K562 (cell line): Measurements from ENCODE around the gene DPH1. TPM values are rescaled to one million over a fixed set of nuclear protein-coding genes. Genes with fewer than 3 reads are reported as not detected.

Experiments
- FOXK1 ChIP-seq: sonication (generic); formaldehyde crosslinking; IDR thresholded peaks from 2 replicates; pipeline ENCODE4 v1.8.0; 2022; ENCODE audit warnings: missing genetic modification reagents, mild to moderate bottlenecking, borderline replicate concordance
- HDAC1 ChIP-seq, 2 experiments: fragments of 450-650 bp; IDR thresholded peaks; 2 replicates each; pipeline ENCODE4 v1.6.1; 2016 to 2017; ENCODE audit warnings: inconsistent platforms in 1 of 2, mild to moderate bottlenecking in 1 of 2, moderate library complexity in 1 of 2
- HINFP ChIP-seq: fragments of 450-650 bp; conservative IDR thresholded peaks from 2 replicates; pipeline ENCODE4 v1.6.1; 2016; ENCODE audit warnings: missing genetic modification characterization, low read depth, mild to moderate bottlenecking, control low read depth, missing compliant biosample characterization
- HIVEP1 ChIP-seq: fragments of 250-450 bp; sonication (Bioruptor Pico); IDR thresholded peaks from 2 replicates; pipeline ENCODE4 v1.4.0; 2020; ENCODE audit warnings: mild to moderate bottlenecking
- MAZ ChIP-seq, 2 experiments: fragments of 450-650 bp in 1 of 2; sonication (generic) in 1 of 2; formaldehyde crosslinking; IDR thresholded peaks in 1 of 2; conservative IDR thresholded peaks in 1 of 2; 2 replicates each; pipeline versions ENCODE4 v1.4.0 to v1.5.0; 2020; ENCODE audit warnings: mild to moderate bottlenecking in 1 of 2, missing genetic modification reagents in 1 of 2
- THRAP3 ChIP-seq: fragments of 450-650 bp; IDR thresholded peaks from 2 replicates; pipeline ENCODE4 v1.6.1; 2016; ENCODE audit warnings: mild to moderate bottlenecking, inconsistent platforms, borderline replicate concordance
- ZBTB7A ChIP-seq: IDR thresholded peaks from 2 replicates; pipeline ENCODE4 v1.6.1; 2011; ENCODE audit warnings: low read depth, mild to moderate bottlenecking, low read length, moderate library complexity, borderline replicate concordance; ENCODE audit not compliant: control insufficient read depth
- ZC3H11A ChIP-seq: IDR thresholded peaks from 2 replicates; pipeline ENCODE4 v1.6.1; 2012; ENCODE audit warnings: low read depth, low read length, improper control_type of control experiment
- ZC3H4 ChIP-seq: sonication (generic); formaldehyde crosslinking; IDR thresholded peaks from 2 replicates; pipeline ENCODE4 v1.9.0; 2021; ENCODE audit warnings: missing genetic modification reagents, borderline replicate concordance
- ZNF140 ChIP-seq: fragments of 250-450 bp; sonication (Bioruptor Pico); IDR thresholded peaks from 2 replicates; pipeline ENCODE4 v1.8.0; 2021; ENCODE audit warnings: moderate library complexity, mild to moderate bottlenecking, inconsistent platforms
- ZNF23 ChIP-seq: fragments of 250-450 bp; sonication (Bioruptor Pico); IDR thresholded peaks from 2 replicates; pipeline ENCODE4 v1.4.0; 2020; ENCODE audit warnings: mild to moderate bottlenecking
- polyA plus RNA-seq, 8 experiments: library from polyadenylated mRNA; depleted of rRNA in 4 of 8; stranded (reverse) in 5 of 8; unstranded in 3 of 8; fragments of >200 nt; fragmentation: Nextera tagmentation in 2 of 8; fragmentation: Illumina TruSeq in 1 of 8; extraction: Ambion mirVana in 2 of 8; extraction: Trizol in 1 of 8; gene quantifications; 2 replicates each; pipeline versions ENCODE4 v1.2.1 to v1.2.3, GENCODE V29; 2011 to 2014; ENCODE audit warnings: inconsistent platforms in 1 of 8, missing spikeins in 1 of 8
- total RNA-seq, 7 experiments: library from RNA; depleted of rRNA in 6 of 7; stranded (reverse); fragments of >200 nt in 6 of 7; fragmentation: Illumina TruSeq in 2 of 7; extraction: Trizol in 2 of 7; gene quantifications; 2 replicates each; pipeline versions ENCODE4 v1.2.1 to v1.2.3, GENCODE V29; 2011 to 2021; ENCODE audit warnings: low replicate concordance in 1 of 7
- TF ChIP-seq, protein P1 (sequence below): fragments of 250-450 bp; sonication (Bioruptor Pico); IDR thresholded peaks from 2 replicates; pipeline ENCODE4 v1.4.0; 2020; ENCODE audit warnings: mild to moderate bottlenecking, moderate library complexity
- TF ChIP-seq, protein P2 (sequence below): sonication (generic); formaldehyde crosslinking; IDR thresholded peaks from 2 replicates; pipeline ENCODE4 v1.8.1; 2023; ENCODE audit warnings: mild to moderate bottlenecking, missing genetic modification reagents, moderate library complexity
- TF ChIP-seq, protein P3 (sequence below): sonication (generic); formaldehyde crosslinking; IDR thresholded peaks from 2 replicates; pipeline ENCODE4 v1.8.0; 2022; ENCODE audit warnings: mild to moderate bottlenecking, missing genetic modification reagents
- TF ChIP-seq, protein P4 (sequence below): fragments of 450-650 bp; formaldehyde crosslinking; IDR thresholded peaks from 2 replicates; pipeline ENCODE4 v1.4.0; 2022; ENCODE audit warnings: missing genetic modification characterization

The DPH1 gene
- total and polyA plus RNA-seq, 9 of the 15 experiments (the other 6 are each of a cell fraction or from before 2014, with no cell fraction given) = 0.42 to 40.6 (median 20.2) TPM

DNA sequence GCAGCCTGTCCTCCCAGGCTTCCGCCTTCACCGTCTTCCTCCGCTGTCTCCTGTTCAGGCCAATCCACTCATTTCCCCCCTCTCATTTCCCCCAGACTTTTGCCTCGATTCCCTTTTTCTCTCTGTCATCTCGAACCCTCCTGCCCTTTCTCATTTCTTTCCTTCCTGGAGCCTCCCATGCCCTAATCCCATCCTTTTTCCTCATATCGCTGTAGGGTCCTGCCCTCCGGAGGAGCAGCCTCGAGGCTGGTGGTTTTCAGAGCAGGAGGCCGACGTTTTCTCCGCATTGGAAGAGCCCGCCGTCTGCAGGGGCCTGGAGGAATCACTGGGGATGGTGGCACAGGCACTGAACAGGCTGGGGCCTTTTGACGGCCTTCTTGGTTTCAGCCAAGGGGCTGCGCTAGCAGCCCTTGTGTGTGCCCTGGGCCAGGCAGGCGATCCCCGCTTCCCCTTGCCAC is 12.5 kb downstream of the DPH1 start (continued):
- 0 out of 2 replicates have a peak, but pooled peaks have one; percentile 9 for TF ChIP-seq HINFP (tag)
- TF ChIP-seq ZC3H4 (CRISPR knock-in tag) = 0 out of 2 replicates have a peak, but pooled peaks have one; percentile 3
- TF ChIP-seq, protein P1, sequence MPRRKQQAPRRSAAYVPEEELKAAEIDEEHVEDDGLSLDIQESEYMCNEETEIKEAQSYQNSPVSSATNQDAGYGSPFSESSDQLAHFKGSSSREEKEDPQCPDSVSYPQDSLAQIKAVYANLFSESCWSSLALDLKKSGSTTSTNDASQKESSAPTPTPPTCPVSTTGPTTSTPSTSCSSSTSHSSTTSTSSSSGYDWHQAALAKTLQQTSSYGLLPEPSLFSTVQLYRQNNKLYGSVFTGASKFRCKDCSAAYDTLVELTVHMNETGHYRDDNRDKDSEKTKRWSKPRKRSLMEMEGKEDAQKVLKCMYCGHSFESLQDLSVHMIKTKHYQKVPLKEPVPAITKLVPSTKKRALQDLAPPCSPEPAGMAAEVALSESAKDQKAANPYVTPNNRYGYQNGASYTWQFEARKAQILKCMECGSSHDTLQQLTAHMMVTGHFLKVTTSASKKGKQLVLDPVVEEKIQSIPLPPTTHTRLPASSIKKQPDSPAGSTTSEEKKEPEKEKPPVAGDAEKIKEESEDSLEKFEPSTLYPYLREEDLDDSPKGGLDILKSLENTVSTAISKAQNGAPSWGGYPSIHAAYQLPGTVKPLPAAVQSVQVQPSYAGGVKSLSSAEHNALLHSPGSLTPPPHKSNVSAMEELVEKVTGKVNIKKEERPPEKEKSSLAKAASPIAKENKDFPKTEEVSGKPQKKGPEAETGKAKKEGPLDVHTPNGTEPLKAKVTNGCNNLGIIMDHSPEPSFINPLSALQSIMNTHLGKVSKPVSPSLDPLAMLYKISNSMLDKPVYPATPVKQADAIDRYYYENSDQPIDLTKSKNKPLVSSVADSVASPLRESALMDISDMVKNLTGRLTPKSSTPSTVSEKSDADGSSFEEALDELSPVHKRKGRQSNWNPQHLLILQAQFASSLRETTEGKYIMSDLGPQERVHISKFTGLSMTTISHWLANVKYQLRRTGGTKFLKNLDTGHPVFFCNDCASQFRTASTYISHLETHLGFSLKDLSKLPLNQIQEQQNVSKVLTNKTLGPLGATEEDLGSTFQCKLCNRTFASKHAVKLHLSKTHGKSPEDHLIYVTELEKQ = no peak
- TF ChIP-seq ZNF140 (CRISPR knock-in tag) = no peak
- peak in 1 of 2 experiments; percentile 35; a peak in 1 of 4 replicates for TF ChIP-seq HDAC1 (IDR thresholded peaks at IDR 0.05)
- TF ChIP-seq ZC3H11A = no peak
- TF ChIP-seq, protein P2, sequence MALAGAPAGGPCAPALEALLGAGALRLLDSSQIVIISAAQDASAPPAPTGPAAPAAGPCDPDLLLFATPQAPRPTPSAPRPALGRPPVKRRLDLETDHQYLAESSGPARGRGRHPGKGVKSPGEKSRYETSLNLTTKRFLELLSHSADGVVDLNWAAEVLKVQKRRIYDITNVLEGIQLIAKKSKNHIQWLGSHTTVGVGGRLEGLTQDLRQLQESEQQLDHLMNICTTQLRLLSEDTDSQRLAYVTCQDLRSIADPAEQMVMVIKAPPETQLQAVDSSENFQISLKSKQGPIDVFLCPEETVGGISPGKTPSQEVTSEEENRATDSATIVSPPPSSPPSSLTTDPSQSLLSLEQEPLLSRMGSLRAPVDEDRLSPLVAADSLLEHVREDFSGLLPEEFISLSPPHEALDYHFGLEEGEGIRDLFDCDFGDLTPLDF (CRISPR knock-in tag) = no peak
- TF ChIP-seq, protein P3, sequence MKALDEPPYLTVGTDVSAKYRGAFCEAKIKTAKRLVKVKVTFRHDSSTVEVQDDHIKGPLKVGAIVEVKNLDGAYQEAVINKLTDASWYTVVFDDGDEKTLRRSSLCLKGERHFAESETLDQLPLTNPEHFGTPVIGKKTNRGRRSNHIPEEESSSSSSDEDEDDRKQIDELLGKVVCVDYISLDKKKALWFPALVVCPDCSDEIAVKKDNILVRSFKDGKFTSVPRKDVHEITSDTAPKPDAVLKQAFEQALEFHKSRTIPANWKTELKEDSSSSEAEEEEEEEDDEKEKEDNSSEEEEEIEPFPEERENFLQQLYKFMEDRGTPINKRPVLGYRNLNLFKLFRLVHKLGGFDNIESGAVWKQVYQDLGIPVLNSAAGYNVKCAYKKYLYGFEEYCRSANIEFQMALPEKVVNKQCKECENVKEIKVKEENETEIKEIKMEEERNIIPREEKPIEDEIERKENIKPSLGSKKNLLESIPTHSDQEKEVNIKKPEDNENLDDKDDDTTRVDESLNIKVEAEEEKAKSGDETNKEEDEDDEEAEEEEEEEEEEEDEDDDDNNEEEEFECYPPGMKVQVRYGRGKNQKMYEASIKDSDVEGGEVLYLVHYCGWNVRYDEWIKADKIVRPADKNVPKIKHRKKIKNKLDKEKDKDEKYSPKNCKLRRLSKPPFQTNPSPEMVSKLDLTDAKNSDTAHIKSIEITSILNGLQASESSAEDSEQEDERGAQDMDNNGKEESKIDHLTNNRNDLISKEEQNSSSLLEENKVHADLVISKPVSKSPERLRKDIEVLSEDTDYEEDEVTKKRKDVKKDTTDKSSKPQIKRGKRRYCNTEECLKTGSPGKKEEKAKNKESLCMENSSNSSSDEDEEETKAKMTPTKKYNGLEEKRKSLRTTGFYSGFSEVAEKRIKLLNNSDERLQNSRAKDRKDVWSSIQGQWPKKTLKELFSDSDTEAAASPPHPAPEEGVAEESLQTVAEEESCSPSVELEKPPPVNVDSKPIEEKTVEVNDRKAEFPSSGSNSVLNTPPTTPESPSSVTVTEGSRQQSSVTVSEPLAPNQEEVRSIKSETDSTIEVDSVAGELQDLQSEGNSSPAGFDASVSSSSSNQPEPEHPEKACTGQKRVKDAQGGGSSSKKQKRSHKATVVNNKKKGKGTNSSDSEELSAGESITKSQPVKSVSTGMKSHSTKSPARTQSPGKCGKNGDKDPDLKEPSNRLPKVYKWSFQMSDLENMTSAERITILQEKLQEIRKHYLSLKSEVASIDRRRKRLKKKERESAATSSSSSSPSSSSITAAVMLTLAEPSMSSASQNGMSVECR (CRISPR knock-in tag) = peak; percentile 8
- TF ChIP-seq, protein P4, sequence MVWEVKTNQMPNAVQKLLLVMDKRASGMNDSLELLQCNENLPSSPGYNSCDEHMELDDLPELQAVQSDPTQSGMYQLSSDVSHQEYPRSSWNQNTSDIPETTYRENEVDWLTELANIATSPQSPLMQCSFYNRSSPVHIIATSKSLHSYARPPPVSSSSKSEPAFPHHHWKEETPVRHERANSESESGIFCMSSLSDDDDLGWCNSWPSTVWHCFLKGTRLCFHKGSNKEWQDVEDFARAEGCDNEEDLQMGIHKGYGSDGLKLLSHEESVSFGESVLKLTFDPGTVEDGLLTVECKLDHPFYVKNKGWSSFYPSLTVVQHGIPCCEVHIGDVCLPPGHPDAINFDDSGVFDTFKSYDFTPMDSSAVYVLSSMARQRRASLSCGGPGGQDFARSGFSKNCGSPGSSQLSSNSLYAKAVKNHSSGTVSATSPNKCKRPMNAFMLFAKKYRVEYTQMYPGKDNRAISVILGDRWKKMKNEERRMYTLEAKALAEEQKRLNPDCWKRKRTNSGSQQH (CRISPR knock-in tag) = peak; percentile 27; the same call in 1 of the 2 replicates
- no peak for TF ChIP-seq ZBTB7A
- no peak for TF ChIP-seq MAZ (CRISPR knock-in tag; conservative IDR thresholded peaks at IDR 0.05 in 1 of 2, IDR thresholded peaks at IDR 0.05 in 1 of 2)
- no peak for TF ChIP-seq ZNF23 (CRISPR knock-in tag)
- no peak for TF ChIP-seq HIVEP1 (CRISPR knock-in tag)
- 0 out of 2 replicates have a peak, but pooled peaks have one; percentile 19 for TF ChIP-seq FOXK1 (CRISPR knock-in tag)
- peak; percentile 67; the same call in 1 of the 2 replicates for TF ChIP-seq THRAP3
